Stimulated activated CD8-positive, alpha-beta memory T cell treated with anti-CD3 and anti-CD28 coated beads, Interleukin-7, amount 100 ng/mL, for 1 hour (primary cell): ENCODE measurements around the gene CFAP46.

Experiments
- DNase-seq, 2 donors: peaks; one replicate each; pipeline ENCODE4 v3.0.0-alpha.2; 2020; ENCODE audit warnings: low read depth in 2 of 2

The CFAP46 gene

DNA sequence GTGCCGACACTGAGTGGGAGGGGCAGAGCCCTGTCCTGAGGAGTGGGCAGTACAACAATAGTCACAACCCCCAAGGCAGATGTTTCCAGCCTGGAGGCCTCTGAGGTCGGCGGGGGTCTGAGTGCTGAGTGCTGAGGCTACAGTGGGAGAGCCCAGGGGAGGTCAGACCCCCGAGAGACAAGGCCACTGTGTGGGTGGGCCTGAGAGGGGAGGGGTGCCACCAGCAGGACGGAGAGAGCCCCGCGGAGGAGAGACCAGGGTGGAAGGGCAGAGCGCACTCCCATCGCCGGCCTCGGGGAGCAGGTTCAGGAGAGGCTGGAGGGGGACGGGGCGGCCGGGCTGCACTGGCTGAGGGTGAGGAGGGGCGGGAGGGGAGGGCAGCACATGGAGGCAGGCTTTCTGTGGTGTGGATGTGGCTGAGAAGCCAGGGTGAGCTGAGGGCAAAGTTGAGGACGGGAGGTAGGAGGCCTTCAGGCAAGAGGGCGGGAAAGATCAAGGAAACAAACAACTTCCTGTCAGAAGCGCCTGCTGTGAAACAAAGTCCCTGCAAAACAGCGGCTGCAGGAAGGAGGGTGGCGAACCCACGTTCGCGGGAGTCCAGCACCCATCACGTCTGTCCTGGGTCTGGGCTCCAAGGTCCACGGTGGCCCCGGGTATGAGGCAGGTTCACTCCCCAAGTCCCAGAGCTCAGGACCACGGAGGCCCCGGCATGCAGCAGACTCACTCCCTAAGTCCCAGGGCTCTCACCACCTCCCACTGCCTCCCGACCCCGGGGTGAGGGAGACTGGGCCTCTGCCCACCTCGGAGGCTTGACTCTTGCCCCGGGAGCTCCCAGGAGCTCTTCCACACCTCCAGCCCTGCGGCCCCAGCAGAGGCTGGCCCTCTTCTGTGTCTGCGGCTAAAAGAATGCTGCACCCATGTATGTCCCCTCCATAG lies 79.6 kb downstream of the CFAP46 start:
- DNase-seq: no peak

DNA sequence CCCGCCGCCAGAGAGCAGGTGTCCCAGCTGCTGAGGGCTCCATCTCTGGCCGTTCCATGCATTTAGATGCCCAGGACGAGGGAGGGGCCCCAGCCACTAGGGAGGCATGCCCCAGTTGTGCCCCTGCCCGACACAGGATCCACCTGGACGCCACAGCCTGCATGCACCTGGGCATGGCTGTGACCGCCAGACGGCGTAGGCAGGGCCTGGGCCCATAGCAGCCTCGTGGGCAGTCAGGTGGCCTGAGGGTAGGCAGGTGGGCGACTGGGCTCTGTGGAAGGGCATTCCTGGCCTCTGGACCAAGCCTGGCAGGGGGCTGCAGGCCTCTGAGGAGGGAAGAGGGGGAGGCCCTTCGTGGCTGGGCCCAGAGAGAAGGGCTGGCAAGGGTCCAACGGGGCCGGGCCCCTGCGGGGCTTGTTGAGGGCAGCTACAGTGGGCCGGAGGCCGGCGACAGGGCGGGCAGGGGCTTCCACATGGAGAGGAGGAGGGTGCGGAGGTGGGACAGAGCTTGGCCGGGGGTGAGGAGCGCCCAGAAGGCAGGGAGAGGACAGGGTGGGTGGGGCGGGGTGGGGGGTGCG lies 80.4 kb downstream of the CFAP46 start:
- no peak for DNase-seq

- no peak for DNase-seq
Observed at GRCh38 chr10:132861116-132861691, 81.2 kb downstream of the CFAP46 start.

DNA sequence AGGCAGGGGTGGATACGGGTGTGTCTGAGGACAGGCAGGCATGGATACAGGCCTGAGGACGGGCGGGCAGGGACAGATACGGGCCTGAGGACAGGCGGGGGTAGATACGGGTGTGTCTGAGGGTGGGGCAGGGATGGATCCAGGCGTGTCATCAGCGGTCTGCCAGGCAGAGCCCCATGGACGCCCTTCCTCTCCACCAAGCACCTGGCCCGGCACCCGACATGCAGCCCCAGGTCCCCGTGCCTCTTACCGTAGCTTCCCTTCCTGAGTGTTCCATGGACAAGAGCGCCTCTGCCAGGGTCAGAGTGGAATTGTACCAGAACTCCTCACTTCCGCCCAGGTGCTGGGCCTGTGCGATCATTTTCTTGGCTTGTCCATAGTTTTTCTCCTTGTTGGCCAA lies 81.8 kb downstream of the CFAP46 start:
- DNase-seq: no peak

DNA sequence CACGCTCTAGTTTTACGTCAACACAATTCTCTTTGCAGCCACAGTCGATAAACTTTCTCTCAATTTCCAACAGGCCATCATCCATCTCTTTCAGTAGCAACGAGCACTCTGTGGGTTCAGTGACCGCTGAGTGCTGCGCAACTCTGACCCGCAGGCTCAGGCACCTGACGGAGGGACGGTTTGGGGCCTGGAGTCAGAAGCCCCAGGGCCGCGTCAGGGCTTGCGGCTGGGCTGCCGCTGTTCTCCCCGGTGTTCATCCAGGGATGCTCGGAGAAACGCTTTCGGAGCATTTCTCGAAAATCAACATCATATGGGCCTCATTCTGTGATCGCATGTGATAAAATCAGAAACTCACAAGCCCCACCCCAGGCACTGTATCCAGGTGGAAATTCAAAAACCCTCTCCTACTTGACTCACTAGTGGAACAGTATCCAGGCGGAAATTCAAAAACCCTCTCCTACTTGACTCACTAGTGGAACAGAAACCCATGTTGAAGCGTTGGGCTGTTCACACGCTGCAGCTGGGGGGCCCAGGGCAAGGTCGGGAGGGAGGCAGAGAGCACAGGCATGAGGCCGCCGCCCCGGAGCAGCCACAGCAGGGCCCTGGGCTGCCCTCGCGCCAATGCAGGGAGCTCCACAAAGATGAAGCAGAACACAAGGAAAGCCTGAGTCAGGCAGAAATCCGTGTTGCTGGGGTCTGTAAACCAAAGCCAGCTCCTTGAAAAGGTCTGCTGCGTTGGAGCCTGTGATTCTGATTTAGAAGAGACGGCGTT lies 83.1 kb downstream of the CFAP46 start:
- no peak for DNase-seq

GRCh38 chr10:132858121-132859081 lies 84.0 kb downstream of the CFAP46 start:
- DNase-seq: no peak

DNA sequence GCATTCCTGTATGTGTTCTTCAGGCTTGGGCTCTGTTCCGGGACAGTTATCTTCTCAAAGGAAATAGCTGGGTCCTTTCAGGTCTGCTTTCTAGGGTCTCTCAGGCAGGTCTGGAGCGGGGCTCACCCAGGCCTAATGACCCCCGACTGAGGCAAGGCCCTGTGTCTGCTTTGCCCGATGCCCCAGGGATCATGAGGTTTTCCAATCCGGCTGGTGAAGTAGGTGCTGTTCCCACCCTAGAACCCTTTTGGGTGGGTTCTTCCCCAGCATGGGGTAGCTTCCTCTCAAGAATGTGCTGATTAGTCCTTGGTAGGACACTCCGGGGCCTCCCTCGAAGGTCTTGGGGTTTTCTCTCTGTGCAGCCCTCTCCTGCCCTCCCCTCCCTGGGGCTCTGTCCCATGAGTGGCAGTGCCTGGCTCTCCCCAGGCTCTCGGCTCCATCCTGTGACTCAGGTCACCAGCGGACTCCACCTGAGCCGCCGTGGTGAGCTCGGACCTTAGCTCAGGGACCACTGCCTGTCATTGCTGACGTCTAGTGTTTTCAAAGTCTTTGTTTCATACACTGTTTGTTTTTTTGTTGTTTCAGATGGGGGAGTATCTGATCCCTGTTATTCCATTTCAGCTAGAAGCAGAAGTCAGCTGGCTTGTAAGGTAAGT lies 85.4 kb downstream of the CFAP46 start:
- DNase-seq: no peak

DNA sequence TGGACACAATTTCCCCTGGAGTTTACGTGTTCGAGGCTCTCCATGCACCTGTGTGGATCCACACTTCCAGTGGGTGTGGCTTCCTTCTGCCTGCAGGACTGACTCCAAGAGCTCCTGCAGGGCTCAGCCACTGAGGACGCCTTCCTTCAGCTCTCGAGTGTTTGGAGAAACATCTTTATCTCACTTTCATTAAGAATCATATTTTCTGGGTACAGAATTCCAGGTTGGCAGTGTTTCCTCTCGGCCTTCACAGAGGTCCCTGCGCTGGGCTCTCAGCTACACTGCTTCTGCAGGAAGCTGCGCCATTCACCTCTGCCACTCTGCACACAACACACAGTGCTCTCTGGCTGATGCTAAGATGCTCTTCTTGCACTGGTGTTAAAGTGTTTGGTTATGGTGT lies 86.5 kb downstream of the CFAP46 start:
- DNase-seq: no peak

- DNase-seq: no peak
Observed at GRCh38 chr10:132851451-132851850, 90.9 kb downstream of the CFAP46 start.

DNA sequence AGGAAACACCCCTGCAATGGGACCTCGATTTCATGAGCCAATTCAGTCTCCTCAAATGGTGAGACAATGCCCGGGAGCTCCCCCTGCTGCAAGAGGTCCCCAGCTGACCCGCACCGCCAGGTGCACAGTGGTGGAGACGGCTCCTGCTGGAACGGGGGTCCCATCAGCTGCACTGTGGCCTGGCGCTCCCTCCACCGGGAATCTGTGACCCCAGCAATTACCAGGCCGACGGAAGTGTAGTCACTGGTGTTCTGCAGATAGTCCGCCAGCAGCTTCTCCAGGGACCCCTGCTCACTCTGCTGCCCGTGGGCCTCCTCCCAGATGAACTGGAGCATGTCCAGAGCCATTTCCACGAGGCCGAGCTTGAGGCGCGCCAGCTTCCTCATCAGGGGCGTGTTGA lies 91.5 kb downstream of the CFAP46 start:
- no peak for DNase-seq

DNA sequence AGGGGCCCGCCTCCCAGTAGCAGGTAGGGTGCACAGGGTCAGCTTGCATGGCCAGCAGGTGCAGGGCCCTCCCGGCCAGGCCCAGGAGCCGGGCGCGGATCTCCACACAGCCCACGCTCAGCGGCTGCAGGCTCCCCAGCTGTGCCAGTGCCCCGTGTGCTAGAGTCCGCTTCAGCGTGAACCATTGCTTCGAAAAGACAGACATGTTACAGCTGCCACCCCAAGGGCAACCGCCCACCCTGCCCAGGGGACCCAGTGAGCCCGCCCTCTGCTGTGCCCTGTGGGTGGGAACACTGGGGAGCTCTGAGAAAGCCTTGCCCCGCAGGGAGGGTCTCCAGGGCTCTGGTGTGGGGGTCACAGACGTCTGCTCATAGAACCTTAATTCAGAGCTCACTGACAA lies 92.1 kb downstream of the CFAP46 start:
- DNase-seq: no peak

DNA sequence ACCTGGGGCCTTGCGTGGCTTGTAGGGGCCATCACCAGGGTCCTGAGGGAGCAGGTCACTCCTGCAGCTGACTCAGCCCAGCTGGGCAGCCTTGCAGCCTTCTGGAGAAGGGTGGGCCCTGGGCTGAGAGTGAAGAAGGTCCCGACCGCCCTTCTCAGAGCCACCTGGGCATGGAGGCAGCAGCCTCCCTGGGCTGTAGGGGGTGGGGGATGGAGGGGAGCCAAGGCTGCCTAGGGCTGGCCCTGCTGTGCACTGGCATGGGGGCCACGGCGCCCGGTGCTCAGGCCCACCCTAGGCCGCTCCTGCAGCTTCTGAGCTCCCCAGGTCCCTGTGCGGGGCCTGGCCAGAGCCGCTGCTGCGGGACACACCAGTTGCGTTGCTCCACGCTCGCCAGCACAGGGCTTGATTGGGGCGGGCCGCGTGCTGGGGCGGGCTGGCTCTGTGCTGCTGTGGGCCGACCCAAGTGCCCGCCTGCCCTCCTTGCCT lies 92.8 kb downstream of the CFAP46 start:
- no peak for DNase-seq

- no peak for DNase-seq
Observed at GRCh38 chr10:132848951-132849545, 93.3 kb downstream of the CFAP46 start.

GRCh38 chr10:132848291-132848701 lies 94.1 kb downstream of the CFAP46 start:
- DNase-seq: no peak

- no peak for DNase-seq
Observed at GRCh38 chr10:132847856-132848255, 94.5 kb downstream of the CFAP46 start.

DNA sequence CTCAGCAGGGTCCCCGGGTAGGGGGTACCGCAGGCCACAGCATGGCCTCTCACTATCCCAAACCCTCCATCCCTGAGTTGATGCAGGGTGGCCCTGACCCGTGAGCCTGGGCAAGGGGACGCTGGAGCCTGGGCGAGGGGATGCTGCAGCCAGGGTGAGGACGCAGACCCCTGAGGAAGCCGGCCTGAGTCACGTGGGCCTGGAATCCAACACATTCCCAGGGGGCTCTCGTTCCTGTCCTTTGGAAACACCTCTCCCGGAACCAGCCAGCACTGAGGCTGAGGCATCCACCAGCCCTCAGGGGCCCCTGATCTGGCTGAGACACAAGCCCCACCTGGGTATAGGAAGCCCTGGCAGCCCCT lies 95.0 kb downstream of the CFAP46 start:
- no peak for DNase-seq

- no peak for DNase-seq
Observed at GRCh38 chr10:132846631-132847415, 95.5 kb downstream of the CFAP46 start.

- DNase-seq: no peak
Observed at GRCh38 chr10:132845780-132846595, 96.4 kb downstream of the CFAP46 start.
